GM18868 (cell line): Measurements from ENCODE around the gene NAGK.
"Not testable (repeated sequence)": the region's sequence is repeated elsewhere in the genome, so short reads cannot be mapped to it uniquely, and the experiment has no call there.

Experiments
- ATAC-seq: cut with Tn5 transposase; IDR thresholded peaks from one replicate; pipeline ENCODE4 v1.9.1; 2021; ENCODE audit warnings: mild to moderate bottlenecking, moderate library complexity; ENCODE audit not compliant: unreplicated experiment

Gene NAGK

DNA sequence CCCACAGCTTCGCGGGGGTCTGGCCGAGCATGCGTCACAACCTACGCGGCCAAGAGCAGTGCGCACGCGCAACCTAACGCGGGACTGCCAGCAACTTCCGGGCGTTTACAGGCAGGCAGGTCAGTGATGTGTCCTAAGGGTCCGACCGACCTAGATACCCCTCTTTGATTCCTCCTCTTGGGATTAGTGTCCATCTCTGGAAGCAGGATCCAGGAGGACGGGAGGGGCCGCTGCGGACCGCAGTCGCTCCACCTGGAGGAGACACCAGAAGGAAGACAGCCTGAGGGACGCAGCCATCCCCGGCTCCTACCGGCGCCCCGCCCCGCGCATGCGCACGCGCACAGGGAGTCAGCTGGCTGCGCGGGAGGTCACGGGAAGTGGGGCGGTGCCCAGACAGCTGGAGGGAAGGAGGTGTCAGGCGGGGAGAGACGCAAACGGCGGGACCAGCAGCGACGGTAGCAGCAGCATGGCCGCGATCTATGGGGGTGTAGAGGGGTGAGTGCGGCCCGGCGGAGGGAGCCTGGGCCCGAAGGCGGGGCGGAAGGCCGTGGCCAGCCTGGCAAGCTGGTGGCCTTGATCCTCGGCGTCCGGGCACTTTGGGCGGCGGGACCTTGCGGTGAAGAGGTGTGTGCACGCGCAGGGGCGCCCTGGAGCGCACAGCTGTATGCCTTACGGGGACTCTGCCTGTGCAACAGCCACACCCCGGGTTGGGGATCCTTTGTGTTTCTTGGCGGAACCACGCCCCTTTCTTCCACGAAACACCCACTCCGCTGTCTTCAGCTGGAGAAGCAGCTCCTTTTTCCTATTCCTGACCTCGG, at the start of gene NAGK:
Gene NAGK, plus strand, starts transcription at position 431 of the 818 bp plus-strand sequence. Its CDS starts 36 bp downstream, at position 467.
- peak; percentile 48 for ATAC-seq

DNA sequence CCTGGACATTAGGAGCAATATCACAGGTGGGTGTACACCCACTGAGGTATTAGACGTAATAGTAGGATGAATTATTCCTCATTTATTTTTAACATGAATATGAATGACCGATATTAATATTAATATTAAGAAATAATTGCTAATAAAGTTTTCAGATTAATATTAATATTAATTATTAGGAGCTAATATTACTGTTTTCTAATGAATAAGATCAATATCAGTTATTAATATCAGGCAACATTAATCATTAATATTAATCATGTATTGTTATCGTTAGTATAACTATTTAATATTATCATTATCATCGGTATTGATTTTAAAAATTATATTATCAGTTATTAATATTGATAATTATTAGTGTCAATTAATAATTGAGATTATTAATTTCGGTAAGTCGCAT, 48.5 kb upstream of the NAGK start:
- not testable (repeated sequence) for ATAC-seq

- ATAC-seq, result not testable (repeated sequence)
These were observed 47.1 kb upstream of the NAGK start for GRCh38 chr2:71021394-71021793.

DNA sequence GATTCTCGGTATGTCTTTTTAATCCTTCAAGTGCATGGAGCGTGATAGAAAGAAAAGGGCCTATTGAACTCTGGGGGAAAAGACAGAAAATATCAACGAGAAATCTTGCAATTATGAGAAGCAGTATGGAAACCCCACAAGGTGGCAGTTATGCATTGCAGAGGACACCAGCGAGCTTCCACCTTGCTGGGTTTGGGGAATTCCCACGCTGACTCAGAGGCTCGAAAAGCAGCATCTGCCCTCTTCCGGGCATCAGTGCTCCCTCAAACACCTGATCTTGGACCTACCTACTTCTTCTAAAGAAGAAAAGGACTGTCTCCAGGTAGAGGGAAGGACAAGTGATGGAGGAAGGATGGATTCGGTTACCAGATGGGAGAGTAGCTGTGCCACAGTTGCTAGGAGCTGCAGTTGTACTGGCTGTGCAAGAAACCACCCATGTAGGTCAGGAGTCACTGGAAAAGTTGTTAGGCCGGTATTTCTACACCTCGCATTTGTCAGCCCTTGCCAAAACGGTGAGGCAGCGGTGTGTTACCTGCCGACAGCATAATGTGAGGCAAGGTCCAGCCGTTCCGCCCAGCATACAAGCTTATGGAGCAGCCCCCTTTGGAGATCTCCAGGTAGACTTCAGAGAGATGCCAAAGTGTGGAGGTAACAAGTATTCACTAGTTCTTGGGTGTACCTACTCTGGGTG, 44.8 kb upstream of the NAGK start:
- not testable (repeated sequence) for ATAC-seq

DNA sequence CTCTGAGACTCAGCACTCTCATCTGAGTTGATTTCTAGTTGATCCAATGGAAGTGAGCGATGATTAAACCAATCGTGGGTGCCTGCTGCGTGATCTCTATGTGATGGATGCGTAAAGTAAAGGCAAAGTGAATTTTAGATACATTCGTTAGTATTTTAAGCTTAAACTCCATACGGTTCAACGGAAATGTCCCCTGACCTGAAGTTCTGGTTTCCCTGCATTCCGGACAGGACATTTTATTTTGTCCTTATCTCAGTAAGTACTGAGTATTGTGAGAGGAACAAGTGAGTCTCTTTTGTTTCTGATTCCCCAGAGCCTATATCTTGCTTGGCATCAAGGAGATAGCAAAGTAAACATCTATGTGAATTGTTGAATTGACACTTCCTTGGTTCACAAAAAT, 32.2 kb upstream of the NAGK start:
- not testable (repeated sequence) for ATAC-seq

DNA sequence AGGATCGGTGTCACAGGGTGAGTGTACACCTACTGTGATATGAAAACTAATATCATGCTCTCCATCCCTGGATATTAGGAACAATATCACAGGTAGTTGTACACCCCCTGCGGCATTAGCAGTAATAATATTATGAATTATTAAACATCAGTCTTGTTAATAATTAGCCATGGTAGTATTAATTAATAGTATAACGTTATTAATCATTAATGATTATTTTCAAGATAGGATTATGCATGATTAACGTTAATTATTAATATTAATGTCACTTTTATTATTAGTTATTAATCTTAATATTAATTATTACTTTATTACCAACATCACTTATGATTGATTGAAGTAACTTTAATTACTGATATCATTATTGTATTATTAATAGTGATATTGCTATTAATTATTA, 26.2 kb upstream of the NAGK start:
- no peak for ATAC-seq

GRCh38 chr2:71043531-71044407, 24.7 kb upstream of the NAGK start:
- ATAC-seq, result no peak

- ATAC-seq, result no peak
These were observed 23.3 kb upstream of the NAGK start for GRCh38 chr2:71045151-71045550.

DNA sequence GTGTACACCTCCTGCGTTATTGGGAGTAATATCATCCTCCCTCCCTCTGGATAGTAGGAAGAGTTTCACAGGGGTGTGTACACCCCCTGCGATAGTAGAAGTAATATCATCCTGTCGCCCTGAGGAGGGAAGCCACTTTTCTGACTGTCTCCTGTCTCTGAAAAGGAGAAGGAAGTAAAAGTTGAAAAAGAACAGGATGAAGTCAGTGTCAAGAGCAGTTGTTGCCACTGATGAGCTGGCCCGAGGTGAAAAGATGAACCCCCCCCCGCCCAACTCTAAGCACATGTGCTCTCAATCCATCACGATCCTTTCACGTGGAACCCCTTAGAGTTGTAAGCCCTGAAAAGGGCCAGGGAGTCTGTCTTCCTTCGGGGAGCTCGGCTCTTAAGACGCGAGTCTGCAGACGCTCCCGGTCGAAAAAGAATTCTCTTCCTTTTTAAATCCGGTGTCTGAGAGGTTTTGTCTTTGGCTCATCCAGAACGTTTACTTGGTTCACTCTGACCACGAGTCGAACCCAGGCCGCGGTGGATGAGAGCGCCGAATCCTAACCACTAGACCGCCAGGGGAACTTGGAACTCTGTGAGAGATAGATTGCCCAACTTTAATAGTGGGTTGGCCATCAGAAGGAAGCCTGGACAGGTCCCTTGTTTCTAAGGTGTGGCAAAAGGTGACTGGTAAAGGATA, 22.4 kb upstream of the NAGK start:
- ATAC-seq, result no peak

DNA sequence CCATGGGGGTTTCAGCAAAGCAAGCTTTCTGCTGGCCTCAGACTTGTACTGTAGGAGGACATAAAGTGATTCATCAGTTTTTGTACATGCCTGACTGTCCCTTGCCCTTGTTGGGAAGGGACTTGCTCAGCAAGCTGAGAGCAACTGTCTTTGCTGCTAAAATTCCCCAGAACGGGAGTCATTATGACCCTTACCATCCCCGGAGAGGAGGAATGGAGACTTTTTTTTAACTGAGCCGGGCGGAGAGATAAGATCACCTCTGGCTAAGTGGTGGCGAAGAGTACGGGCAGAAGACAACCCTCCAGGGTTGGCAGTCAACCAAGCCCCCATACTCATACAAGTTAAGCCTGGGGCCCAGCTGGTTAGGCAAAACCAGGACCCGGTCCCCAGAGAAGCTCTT, 20.4 kb upstream of the NAGK start:
- no peak for ATAC-seq

DNA sequence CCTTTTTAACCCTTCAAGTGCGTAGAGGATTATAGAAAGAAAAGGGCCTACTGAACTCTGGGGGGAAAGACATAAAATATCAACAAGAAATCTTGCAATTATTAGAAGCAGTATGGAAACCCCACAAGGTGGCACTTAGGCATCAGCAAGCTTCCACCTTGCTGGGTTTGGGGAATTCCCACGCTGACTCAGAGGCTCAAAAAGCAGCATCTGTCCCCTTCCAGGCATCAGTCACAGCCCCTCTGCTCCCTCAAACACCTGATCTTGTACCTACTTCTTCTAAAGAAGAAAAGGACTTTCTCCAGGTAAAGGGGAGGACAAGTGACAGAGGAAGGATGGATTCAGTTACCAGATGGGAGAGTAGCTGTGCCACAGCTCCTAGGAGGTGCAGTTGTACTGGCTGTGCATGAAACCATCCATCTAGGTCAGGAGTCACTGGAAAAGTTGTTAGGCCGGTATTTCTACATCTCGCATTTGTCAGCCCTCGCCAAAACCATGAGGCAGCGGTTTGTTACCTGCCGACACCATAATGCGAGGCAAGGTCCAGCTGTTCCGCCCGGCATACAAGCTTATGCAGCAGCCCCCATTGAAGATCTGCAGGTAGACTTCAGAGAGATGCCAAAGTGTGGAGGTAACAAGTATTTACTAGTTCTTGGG, 18.6 kb upstream of the NAGK start:
- peak; percentile 59 for ATAC-seq

DNA sequence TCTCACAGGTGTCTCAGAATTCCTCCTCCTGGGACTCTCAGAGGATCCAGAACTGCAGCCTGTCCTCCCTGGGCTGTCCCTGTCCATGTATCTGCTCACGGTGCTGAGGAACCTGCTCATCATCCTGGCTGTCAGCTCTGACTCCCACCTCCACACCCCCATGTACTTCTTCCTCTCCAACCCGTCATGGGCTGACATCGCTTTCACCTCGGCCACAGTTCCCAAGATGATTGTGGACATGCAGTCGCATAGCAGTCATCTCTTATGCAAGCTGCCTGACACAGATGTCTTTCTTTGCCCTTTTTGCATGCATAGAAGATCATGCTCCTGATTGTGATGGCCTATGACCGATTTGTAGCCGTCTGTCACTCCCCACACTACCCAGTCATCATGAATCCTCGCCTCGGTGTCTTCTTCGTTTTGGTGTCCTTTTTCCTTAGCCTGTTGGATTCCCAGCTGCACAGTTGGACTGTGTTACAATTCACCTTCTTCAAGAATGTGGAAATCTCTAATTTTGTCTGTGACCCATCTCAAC, 13.2 kb upstream of the NAGK start:
- ATAC-seq, result not testable (repeated sequence)

- ATAC-seq, result no peak
These were observed 8.2 kb upstream of the NAGK start for GRCh38 chr2:71060211-71060610.

DNA sequence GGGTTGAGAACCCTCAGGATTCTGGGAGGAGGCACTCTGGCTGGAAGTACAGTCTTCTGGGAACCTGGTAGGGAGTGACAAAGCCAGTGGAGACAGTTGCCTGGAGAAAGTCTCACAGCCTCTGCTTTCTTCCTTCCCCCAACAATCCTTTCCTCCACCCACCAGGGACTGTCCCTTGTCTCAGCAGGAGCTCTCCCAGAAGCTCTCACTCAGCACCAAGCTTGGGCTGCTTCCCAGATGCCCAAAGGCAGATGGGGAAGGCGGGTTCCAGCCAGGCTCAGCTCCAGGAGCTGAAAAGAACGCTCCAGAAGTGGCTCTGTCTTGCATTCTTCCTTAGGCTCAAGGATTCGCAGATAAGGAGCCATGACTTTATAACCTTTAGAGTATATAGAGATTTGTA, 7.6 kb upstream of the NAGK start:
- no peak for ATAC-seq

DNA sequence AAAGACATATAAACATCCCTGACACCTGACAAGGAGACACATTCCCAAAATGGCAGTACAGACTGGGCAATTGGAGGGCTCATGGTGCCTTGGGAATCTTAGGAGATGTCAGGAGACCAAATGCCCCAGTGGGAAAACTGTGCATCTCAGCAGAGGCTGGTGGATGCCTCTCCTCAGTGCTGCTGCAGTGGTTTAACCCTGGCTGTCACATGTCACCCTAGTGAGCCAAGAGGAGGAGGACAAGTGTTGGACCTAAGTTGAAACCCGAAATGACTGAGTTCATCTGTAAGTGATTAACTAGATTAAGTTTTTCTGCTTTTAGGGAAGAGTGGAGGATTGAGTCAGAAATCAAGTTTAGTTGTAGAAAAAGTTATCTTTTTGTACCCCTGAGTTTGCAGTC, 5.2 kb upstream of the NAGK start:
- ATAC-seq, result no peak

DNA sequence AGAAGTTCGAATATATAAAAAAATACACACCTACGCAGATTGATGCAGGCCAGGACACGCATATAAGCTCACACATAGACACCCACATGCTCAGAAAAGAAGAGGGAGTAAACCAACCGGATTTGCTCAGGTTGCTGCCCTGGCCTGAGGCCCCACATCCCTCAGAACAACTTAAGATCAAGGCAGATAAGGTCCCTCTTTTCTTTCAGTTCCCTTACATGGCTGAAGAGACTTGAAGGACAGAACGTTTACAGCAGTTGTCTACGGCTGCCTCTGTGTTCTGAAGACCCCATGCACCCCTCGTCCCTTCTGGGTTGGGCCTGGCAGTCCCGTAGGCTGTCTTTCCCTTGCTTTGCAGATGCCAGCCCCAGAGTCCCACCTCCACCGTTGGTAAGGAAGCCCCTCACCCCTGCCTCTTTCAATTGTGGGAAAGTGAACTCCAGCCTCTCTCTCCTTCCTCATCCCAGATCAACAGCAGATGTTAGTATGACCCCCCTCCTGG, 4.3 kb upstream of the NAGK start:
- no peak for ATAC-seq

DNA sequence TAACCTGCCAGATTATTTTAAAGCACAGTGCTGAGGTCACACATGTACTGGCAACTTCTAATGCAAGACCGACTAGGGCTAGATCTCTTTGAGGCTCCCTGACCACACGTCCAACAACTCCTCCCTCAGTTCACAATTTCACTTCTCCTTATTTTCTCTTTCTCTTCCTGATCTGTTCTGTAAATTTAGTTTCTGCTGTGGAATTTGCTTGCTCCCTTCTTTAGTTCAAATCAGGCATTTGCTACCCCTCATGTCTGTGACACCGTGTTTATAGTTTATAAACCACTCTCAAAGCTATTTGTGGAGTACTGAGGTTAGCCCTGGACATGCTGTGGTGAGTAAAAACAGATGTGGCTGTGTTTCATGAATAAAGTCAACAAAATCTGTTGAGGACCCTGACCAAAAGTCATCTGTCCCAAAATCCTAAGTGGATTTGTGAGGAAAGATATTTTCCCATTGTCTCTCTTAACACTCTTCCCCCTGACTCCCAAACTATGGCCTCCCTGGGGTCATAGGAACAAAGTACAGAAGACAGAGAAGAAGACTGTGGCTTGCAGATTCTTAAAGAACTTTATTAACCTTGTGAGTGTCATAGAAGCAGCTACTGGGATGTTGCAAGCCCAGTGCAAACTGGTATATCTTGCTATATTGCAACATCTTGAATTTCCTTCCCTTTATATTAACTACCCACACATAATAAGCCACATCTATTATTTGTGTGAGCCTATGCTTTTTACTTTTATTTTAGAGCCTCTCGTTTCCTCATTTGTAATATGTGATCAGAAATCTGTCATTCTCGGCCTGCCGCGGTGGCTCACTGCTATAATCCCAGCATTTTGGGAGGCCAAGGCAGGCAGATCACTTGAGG, 3.5 kb upstream of the NAGK start:
- peak; percentile 29 for ATAC-seq

DNA sequence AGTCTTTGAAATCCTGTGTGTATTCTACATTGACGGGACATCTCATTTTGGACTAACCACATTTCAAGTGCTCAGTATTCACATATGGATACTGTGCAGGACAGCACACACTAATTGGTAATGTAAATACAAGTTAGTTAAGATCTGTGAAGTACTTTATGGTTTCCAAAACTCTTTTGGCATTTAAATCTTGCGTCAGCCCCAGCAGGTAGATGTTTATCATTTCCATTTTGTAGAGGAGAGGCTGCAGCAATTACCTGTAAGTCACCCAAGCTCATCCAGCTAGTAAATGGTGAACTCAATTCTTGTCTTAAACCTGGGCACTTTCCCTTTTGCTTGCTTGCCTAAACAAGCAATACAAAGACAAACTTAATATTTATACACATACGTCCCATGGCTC, 1.6 kb upstream of the NAGK start:
- no peak for ATAC-seq
